Measurements from ENCODE around the gene AIG1. TPM values are rescaled to one million over a fixed set of nuclear protein-coding genes. Genes with fewer than 3 reads are reported as not detected.

Gene AIG1
- total RNA-seq, 2 experiments from 2014 or later: 0.40 to 0.85 TPM

GRCh38 chr6:143313163-143313562 lies 252.5 kb downstream of the AIG1 start:
- no peaks in the 10 kb centered on the region for H3K9me3 ChIP-seq (ENCODE audit: low read length)
- ChIA-PET CTCF (ENCODE audit: unreplicated experiment) (no interaction called here), POLR2A (no interaction called here)
- no peak overlapping the region for H2AFZ ChIP-seq (ENCODE audit: low read length)
- TF ChIP-seq CTCF (conservative IDR thresholded peaks at IDR 0.05; ENCODE audit: low read length): no peak
- TF ChIP-seq EZH2phosphoT487 (IDR thresholded peaks at IDR 0.05; ENCODE audit: borderline replicate concordance, low read depth, low read length): no peak
- no peak overlapping the region for H3K27ac ChIP-seq (ENCODE audit: low read depth, low read length, poor library complexity, severe bottlenecking)
- H4K20me1 ChIP-seq (ENCODE audit: insufficient read depth, low read length): no peaks in the 10 kb centered on the region
- no peaks in the 10 kb centered on the region for H3K4me1 ChIP-seq (ENCODE audit: insufficient read depth, low read length, poor library complexity, severe bottlenecking)
- DNase-seq (ENCODE audit: low spot score): no peak
- no peaks in the 10 kb centered on the region for H3K36me3 ChIP-seq (ENCODE audit: insufficient read depth, low read length)
- H3K4me3 ChIP-seq (ENCODE audit: low read depth, low read length, poor library complexity, severe bottlenecking): no peak overlapping the region
- H3K4me2 ChIP-seq (ENCODE audit: low read length): no peak overlapping the region
- intact Hi-C loops (cut with micrococcal nuclease; ENCODE audit: unreplicated experiment): no loop called here
- H3K9me2 ChIP-seq (ENCODE audit: insufficient read depth, low read length): no peaks in the 10 kb centered on the region
- no TSS peak for BruUV-seq (replicated peaks)
- no peaks in the 10 kb centered on the region for H3K79me2 ChIP-seq (ENCODE audit: insufficient read depth, low read depth, low read length)

- POLR2A ChIA-PET: no interaction called here
- TF ChIP-seq EZH2phosphoT487 (IDR thresholded peaks at IDR 0.05; ENCODE audit: borderline replicate concordance, low read depth, low read length) (no peak), CTCF (conservative IDR thresholded peaks at IDR 0.05; ENCODE audit: low read length) (no peak)
- Histone ChIP-seq H3K36me3 (ENCODE audit: insufficient read depth, low read length) (no peaks in the 10 kb centered on the region), H2AFZ (ENCODE audit: low read length) (no peak overlapping the region), H4K20me1 (ENCODE audit: insufficient read depth, low read length) (no peaks in the 10 kb centered on the region), H3K9me2 (ENCODE audit: insufficient read depth, low read length) (no peaks in the 10 kb centered on the region), H3K4me2 (ENCODE audit: low read length) (no peak overlapping the region), H3K79me2 (ENCODE audit: insufficient read depth, low read depth, low read length) (no peaks in the 10 kb centered on the region), H3K4me1 (ENCODE audit: insufficient read depth, low read length, poor library complexity, severe bottlenecking) (no peaks in the 10 kb centered on the region), H3K4me3 (ENCODE audit: low read depth, low read length, poor library complexity, severe bottlenecking) (no peak overlapping the region), H3K27ac (ENCODE audit: low read depth, low read length, poor library complexity, severe bottlenecking) (no peak overlapping the region), H3K9me3 (ENCODE audit: low read length) (no peaks in the 10 kb centered on the region)
- CTCF ChIA-PET (ENCODE audit: unreplicated experiment): no interaction called here
- intact Hi-C loops (cut with micrococcal nuclease; ENCODE audit: unreplicated experiment): no loop called here
- BruUV-seq (replicated peaks): no TSS peak
- DNase-seq (ENCODE audit: low spot score): no peak
These were observed 260.9 kb downstream of the AIG1 start for GRCh38 chr6:143321491-143322086.

- Histone ChIP-seq H3K4me2 (ENCODE audit: low read length) (no peak overlapping the region), H3K9me2 (ENCODE audit: insufficient read depth, low read length) (no peaks in the 10 kb centered on the region), H2AFZ (ENCODE audit: low read length) (no peak overlapping the region), H3K79me2 (ENCODE audit: insufficient read depth, low read depth, low read length) (no peaks in the 10 kb centered on the region), H3K27ac (ENCODE audit: low read depth, low read length, poor library complexity, severe bottlenecking) (no peak overlapping the region), H3K4me1 (ENCODE audit: insufficient read depth, low read length, poor library complexity, severe bottlenecking) (no peaks in the 10 kb centered on the region), H3K4me3 (ENCODE audit: low read depth, low read length, poor library complexity, severe bottlenecking) (no peak overlapping the region), H3K9me3 (ENCODE audit: low read length) (no peaks in the 10 kb centered on the region), H3K36me3 (ENCODE audit: insufficient read depth, low read length) (no peaks in the 10 kb centered on the region), H4K20me1 (ENCODE audit: insufficient read depth, low read length) (no peaks in the 10 kb centered on the region)
- DNase-seq (ENCODE audit: low spot score): no peak
- no TSS peak for BruUV-seq (replicated peaks)
- POLR2A ChIA-PET: interaction anchor here (0.6 kb wide), 1 partner anchor 131 kb away, joined by 3 read pairs; no protein-coding TSS in a partner anchor
- CTCF ChIA-PET (ENCODE audit: unreplicated experiment): no interaction called here
- TF ChIP-seq CTCF (conservative IDR thresholded peaks at IDR 0.05; ENCODE audit: low read length) (no peak), EZH2phosphoT487 (IDR thresholded peaks at IDR 0.05; ENCODE audit: borderline replicate concordance, low read depth, low read length) (no peak)
- intact Hi-C loops (cut with micrococcal nuclease; ENCODE audit: unreplicated experiment): no loop called here
These were observed 261.7 kb downstream of the AIG1 start for GRCh38 chr6:143322386-143322785.
